Keratinocyte (primary cell): ENCODE data around the gene CCDC185.

Experiments used
- CTCF ChIP-seq, 3 experiments: IDR thresholded peaks in 1 of 3; conservative IDR thresholded peaks in 1 of 3; optimal IDR thresholded peaks in 1 of 3; 2 replicates in 2 of 3; 3 replicates in 1 of 3; pipeline versions ENCODE3 to v1.5.1; 2011; ENCODE audit warnings: low read length in 3 of 3, mild to moderate bottlenecking in 3 of 3, moderate library complexity in 2 of 3, control low read depth in 1 of 3, inconsistent platforms in 1 of 3; ENCODE audit not compliant: insufficient read depth in 2 of 3; ENCODE audit errors: extremely low read depth in 1 of 3
- EZH2 ChIP-seq: IDR thresholded peaks from one replicate; pipeline ENCODE4 v1.6.1; 2012; ENCODE audit warnings: inconsistent platforms, mild to moderate bottlenecking, low read length, moderate library complexity

DNA sequence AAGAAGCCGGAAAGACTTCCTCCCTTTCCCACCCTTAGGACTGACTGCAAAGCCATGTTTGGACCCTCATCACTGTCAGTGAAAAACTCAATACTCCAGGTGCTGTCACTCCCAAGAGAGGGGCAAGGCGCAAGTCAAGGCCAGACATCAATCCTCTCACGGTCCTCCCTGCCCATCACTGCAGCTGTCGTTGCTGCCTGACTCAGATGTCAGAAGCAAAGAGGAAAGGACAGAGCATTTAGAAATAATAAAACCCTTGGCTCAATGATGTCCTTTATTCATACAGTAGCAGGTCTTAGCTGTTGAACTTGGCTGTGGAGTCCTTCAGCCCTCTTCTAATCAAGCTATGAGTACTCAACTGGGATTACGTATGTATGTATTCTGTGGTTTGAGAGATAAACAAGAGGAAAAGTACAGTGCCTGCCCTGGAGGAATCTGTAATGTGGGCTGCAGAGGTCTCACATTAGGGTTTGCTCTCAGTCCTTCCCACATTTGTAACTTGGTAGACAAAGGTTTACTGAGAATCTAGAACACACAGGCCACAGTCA is 42.8 kb upstream of the CCDC185 start:
- TF ChIP-seq CTCF (optimal IDR thresholded peaks at IDR 0.05 in 1 of 3, IDR thresholded peaks at IDR 0.05 in 1 of 3, conservative IDR thresholded peaks at IDR 0.05 in 1 of 3; ENCODE audit: extremely low read depth in 1 of 3, insufficient read depth in 2 of 3, low read length in 3 of 3) (no peak), EZH2 (no peak)
